ENCODE data around the gene AKT3.
"Not testable (repeated sequence)": the region's sequence is repeated elsewhere in the genome, so short reads cannot be mapped to it uniquely, and the experiment has no call there.

Gene AKT3

GRCh38 chr1:243837907-243838535, 12.0 kb downstream of the AKT3 start:
- no peak for DNase-seq

- DNase-seq, result no peak
These were observed 15.9 kb downstream of the AKT3 start for GRCh38 chr1:243834130-243834529.

- DNase-seq, result no peak
These were observed 18.6 kb downstream of the AKT3 start for GRCh38 chr1:243831463-243831862.

GRCh38 chr1:243827206-243827605, 22.8 kb downstream of the AKT3 start:
- no peak for DNase-seq

- DNase-seq, result not testable (repeated sequence)
These were observed 25.1 kb downstream of the AKT3 start for GRCh38 chr1:243824907-243825306.

GRCh38 chr1:243821177-243821680, 28.8 kb downstream of the AKT3 start:
- no peak for DNase-seq

- no peak for DNase-seq
These were observed 30.6 kb downstream of the AKT3 start for GRCh38 chr1:243819438-243819839.

- no peak for DNase-seq
These were observed 31.1 kb downstream of the AKT3 start for GRCh38 chr1:243818978-243819377.

GRCh38 chr1:243814718-243815117, 35.3 kb downstream of the AKT3 start:
- DNase-seq, result no peak

- not testable (repeated sequence) for DNase-seq
These were observed 42.7 kb downstream of the AKT3 start for GRCh38 chr1:243807346-243807745.

GRCh38 chr1:243806310-243806709, 43.7 kb downstream of the AKT3 start:
- no peak for DNase-seq

- DNase-seq, result no peak
These were observed 47.3 kb downstream of the AKT3 start for GRCh38 chr1:243802736-243803135.

GRCh38 chr1:243801378-243801777, 48.7 kb downstream of the AKT3 start:
- DNase-seq, result peak; percentile 5

- no peak for DNase-seq
These were observed 50.1 kb downstream of the AKT3 start for GRCh38 chr1:243799908-243800307.

- DNase-seq, result no peak
These were observed 51.3 kb downstream of the AKT3 start for GRCh38 chr1:243798726-243799125.

- DNase-seq, result peak; percentile 63
These were observed 54.0 kb downstream of the AKT3 start for GRCh38 chr1:243796016-243796415.

- no peak for DNase-seq
These were observed 56.7 kb downstream of the AKT3 start for GRCh38 chr1:243793298-243793697.

- no peak for DNase-seq
These were observed 57.2 kb downstream of the AKT3 start for GRCh38 chr1:243792891-243793290.

GRCh38 chr1:243792401-243792800, 57.6 kb downstream of the AKT3 start:
- no peak for DNase-seq

GRCh38 chr1:243791586-243792267, 58.3 kb downstream of the AKT3 start:
- no peak for DNase-seq

- DNase-seq, result no peak
These were observed 59.6 kb downstream of the AKT3 start for GRCh38 chr1:243790404-243790803.

GRCh38 chr1:243786531-243786930, 63.5 kb downstream of the AKT3 start:
- no peak for DNase-seq

GRCh38 chr1:243784506-243784905, 65.5 kb downstream of the AKT3 start:
- DNase-seq, result no peak

- DNase-seq, result no peak
These were observed 66.3 kb downstream of the AKT3 start for GRCh38 chr1:243783714-243784113.
